NCI-H187 treated with DMSO at 0.1 percent for 48 hours (cell line): ENCODE data around the gene MLC1.

Experiments
- DNase-seq: peaks from one replicate; lab custom pipeline; 2025; lab: John Stamatoyannopoulos, UW

MLC1 gene

DNA sequence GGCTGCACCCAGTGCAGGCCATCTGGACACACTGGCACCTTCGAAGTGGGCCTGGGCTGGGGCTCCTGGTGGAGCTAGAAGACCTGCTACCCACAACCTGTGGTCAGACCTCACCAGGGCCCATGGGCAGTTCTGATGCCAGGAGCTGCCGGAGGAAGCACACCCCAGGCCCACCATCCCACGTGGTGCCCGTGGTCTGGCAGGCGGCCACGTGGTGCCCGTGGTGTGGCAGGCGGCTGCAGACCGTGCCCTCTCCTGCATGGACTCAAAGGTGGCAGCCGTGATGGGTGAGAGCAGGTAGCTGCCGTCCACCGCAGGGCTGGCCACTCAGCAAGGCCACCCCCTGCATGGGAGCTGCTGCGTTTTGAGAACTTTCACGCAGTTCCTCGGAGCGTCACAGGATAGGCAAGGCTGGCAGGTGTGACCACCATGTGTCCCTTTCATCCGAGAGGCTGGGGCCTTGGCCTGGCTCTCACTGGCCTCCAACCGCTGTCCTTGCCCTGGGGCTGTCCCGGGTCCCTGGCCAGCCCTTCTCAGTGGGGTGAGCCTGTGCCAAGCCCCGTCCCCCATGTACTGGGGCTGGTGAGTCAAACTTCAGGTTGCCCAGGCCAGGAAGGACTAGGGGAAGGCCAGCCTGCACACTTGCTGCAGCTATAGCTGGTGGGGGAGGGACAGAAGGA, 68.8 kb downstream of the MLC1 start:
- no peak for DNase-seq

DNA sequence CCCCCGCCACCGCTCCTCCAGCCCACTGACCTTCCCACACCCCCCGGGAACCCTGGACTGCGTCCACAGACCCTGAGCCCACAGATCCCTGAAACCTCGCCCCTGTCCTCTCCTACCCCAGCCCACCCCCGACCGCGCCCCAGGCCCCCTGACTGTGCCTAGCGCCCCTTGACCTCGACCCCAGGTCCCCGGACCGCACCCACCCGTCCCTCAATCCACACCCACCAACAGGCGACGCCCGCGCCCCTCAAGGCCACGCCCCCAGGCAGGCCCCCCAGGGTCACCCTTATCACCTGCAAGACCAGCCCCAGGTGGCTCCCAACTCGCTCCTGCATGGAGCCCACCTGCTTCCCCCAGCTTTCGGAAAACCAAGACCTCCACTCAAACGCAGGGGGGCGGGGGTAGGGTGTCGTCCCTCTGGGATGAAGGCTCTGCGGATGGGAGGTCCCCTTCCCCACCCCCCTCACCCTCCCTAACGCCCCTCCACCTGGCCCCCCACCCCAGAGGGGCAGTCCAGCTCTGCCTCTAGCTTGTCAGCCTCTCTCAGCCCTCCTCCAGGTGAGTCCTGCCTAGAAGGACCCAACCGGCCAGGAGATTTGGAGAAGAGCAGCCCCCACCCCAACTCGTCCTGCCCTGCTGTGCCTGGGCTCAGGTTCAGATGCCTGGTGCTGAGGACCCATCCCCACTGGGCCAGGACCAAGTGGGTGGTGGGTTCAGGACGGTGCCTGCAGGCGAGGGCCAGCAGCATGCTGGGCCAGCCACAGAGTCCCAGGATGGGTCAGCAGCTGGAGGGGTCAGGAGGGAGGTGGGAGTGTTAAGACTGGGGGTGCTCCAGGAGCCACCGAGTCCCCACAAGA, 69.5 kb downstream of the MLC1 start:
- no peak for DNase-seq

DNA sequence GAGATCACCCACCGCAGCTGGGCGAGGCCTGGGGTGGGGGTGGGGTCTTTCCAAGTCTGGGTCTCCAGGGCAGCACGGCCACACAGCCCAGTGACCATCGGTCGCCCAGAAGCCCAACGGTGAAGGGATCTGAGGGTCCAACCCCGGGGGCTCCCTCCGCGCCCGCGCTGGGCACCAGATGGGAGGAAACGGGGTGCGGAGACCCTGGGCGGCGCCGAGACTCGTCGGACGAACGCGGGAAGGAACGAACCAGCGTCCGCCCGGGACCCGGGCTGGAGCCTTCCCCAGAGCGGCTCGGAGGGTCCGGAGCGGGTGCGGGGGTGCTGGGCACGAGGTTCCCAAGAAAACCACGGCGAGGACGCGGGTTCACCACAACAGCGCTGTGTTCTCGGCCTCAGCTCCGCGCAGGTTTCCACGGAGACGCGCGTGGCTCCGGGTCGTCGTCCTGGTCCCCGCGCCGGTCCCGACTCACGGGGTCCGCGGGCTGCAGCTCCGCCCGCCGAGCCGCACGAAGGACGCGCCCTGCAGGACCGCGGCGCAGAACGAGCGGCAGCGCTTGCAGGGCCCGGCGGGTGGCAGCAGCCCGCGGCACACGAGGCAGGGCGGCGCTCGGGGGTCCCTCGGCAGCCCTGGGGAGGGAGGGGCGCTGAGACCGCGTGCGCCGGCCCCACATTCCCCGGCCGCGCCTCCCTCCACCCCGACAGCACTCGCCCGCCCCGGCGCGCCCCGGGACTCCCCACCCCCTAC, 70.4 kb downstream of the MLC1 start:
- DNase-seq = no peak

DNA sequence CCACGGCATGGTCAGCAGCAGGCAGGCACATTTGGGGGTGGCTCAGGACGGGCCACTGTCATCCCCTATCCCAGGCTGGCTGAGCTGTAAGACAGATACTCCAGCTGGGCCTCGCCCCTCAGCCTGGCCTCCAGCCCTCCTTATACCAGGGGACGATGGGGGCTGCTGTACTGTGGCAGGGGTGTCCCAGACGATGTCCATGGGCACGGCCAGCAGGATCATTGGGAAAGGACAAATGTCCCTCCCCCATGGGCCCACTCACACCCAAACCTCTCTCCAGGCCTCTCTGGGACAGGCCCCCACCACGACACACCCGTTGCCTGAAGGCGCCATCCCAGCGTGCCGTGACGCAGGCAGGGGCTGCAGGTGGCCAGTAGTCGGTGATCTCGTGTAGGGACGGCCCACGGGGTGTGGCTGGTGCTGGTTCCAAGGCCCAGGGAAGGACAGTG, 71.1 kb downstream of the MLC1 start:
- DNase-seq = no peak

DNA sequence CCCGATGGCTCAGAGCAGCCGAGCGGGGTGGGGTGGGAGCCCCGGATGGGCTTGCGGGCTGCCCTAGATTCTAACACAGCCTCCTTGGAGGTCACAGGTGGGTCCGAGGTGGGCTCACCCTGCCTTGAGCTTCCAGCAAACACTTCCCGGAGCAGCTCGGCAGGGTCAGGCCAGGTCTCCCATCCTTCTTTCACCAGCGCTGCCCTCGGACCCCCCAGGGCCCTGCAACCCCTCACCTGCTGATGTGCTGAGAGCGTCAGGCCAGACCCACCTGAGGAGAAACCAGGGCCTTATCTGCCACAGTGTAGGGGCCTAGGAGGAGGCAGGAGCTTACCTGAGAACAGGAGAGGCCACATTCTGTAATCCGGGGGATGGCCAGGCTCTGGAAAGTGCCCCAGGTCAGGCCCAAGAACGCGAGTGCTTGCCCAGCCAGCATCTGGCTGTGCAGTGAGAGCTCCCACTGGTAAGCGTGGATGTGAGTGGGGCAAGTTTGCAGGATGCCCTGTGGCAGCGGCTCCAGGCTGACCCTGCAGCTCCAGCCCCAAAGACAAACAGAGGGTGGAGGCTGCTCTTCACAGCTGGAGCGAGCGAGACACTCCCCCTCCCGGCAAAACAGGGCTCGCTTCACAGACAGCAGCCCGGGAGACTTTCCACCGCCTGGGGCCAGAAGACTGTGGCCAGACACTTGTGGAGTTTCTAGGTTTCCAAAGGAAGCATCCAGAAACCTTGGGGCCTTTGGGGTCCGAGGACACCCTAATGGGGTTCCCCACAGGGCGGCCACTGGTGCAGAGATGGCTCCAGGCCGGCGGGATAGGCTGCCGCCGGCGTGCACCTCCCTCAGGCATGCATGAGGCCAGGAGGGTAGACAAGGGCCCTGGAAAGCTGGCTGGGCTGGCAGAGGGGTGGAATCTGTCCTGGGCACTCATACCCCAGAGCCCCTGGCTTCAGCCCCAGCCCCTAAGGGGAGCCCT, 72.7 kb downstream of the MLC1 start, which contains the start of gene IL17REL:
TSS of gene IL17REL (minus strand) at position 555 of the 971 bp plus-strand sequence. CDS start at position 436, 119 bp downstream.
- DNase-seq = no peak

DNA sequence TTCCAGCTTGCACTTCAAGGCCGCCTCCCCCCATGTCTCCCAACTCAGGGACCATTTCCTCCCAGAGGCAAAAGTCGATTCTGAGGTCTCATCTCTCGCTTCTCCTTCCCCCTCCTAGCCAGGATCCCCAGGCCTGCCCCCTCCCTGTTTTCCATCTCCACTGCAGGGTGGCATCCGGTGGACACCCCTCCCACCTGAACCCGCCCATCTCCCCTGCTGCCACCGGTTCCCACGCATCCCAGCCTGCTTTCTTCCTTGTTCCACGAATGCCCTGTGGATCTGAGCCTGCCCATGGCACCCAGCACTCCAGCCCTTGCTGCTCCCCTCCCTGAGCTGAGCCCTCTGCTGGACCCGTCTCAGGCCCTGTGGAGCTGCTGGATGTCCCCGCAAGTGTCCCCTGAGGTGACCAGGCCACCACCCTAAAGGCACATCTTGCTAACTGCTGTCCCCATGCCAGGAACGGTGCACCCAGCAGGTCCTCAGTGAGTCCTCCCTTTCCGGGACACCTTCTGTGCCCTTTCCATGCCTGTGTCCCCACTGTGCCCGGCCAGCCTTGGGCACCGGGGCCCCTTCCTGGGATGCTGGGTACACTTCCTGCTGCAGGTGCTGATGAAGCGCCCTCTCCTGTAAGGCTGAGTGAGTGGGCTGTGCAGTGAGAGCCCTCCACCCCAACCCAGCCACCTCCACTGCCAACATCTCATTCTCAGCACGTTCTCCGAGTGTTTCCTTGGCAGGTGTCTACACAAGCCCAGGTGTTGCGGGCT, 73.6 kb downstream of the MLC1 start:
- DNase-seq = no peak

DNA sequence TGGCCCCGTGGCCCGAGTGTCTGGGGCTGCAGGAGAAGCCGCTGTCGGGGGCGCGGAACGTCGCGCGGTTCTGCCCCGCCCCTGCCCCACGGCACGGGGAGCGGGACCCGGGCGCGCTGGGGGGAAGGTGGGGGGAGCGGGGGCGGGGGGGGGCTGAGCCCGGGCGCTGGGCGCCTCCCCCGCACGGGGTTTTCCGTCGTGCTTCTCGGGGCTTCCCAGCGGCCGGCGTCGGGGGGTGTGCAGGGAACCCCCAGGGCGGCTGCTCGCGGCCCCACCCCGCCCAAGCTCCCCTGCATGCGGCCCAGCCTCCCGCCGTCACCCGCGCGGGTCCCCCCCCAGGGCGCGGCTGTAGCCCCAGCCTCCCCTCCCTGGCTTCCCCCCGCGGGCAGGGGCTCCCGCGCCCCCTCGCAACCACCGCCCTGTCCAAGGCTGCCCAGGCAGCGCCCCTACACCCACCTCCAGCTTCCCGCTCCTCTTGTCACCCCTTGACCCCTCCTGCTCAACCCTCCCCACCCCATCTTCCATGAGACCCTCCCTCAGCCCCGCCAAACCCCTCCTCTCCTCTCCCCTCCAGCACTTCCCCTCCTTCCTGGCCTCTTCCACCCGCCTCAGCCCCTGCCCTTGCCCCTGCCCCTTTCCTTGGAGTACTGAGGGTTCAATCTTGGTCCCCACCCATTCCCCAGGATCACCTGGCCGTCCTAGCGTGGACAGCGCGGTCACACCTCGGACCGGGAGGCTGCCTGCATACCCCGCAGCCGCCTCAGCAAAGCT, 74.4 kb downstream of the MLC1 start:
- DNase-seq = no peak

DNA sequence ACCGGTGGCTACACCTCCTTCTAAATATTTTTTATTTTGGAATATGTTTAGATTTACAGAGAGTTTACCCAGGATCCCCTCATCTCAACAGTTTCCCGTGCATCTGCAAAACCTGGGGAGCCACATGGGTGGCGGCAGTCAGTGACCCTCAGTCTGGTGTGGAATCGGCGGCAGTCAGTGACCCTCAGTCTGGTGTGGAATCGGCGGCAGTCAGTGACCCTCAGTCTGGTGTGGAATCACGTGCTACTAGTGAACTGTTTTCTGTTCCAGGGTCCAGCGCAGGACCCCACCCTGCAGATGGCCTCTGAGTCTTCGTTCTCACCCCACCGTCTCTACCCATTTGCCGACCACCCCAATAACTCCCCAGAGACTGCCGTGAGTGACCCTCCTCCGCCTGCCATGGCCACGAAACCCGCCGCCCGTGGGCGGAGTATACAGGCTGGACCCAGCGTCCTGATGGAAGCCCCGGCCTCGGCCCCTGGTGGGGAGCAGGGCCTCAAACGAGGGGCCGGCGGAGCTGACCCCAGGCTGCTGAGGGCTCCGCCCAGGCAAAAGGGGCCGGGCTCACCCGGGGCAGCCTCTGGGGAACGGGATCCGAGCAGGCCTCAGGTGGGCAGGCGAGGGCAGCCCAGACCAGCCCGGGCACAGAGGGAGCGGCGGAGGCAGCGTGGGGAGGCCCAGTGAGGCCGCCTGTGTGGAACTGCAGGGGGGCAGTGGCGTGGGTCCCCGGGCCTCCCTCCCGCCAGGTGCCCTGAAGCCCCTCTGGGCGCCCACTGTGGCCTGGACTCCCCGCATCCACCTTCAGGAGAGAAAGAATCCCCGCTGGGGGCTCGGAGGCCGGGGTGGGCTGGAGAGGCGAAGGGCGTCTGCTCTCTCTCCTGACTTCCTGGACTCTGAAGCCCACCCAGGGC, 75.2 kb downstream of the MLC1 start:
- DNase-seq = no peak
